Mesenteric fat pad (tissue), 1 donor: ENCODE results near the gene CCDC178. TPM values are rescaled to one million over a fixed set of nuclear protein-coding genes. Genes with fewer than 3 reads are reported as not detected.
"Not testable (repeated sequence)": the region's sequence is repeated elsewhere in the genome, so short reads cannot be mapped to it uniquely, and the experiment has no call there.

ENCODE experiments used
- DNase-seq: peaks from one replicate; pipeline ENCODE4 v3.0.0-alpha.2; 2020; ENCODE audit warnings: low spot score
- total RNA-seq: library from RNA; stranded (reverse); fragmentation: NEBNext Ultra II Directional; extraction: Animal tissue kit (Norgen Biotek cat#: 25700); gene quantifications from one replicate; pipeline ENCODE4 v1.2.1, GENCODE V29; 2021
- donor health status: DM: yes; HTN: yes; CAD: no.

CCDC178 gene
- total RNA-seq, 1 donor from 2014 or later = 3.7 TPM

DNA sequence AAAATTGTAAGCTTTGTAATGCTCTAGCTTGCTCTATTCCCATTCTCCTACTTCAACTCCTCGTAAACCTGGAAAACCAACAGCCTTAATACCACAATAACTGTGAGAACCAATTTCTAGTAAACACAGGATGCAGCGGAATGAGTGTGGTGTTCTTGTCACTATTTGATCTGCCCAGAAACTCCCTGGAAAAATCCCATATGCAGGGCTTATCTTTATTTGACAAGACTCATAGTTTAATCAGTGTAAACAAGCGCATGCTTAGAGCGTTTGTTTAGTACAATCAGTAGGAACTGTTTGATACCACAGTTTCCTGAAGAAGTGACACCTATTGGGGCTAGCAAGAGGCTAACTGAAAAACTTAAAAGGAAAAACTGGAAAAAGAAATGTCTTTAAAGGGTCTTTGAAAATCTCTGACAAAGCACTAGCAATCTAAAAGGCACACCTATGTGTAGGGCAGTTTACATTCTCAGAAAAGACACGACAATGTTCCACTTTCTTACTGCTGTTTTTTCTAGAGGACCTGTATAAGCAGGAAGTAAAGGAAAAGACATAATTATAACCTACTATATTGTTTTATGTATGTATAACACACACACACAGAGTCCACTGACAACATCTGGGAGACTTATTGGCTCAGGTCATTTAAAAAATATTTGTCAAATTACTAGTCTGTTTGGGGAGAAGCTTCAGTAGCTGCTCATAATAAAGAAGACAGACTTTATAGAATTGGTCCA is 426.3 kb downstream of the CCDC178 start:
- DNase-seq = no peak

DNA sequence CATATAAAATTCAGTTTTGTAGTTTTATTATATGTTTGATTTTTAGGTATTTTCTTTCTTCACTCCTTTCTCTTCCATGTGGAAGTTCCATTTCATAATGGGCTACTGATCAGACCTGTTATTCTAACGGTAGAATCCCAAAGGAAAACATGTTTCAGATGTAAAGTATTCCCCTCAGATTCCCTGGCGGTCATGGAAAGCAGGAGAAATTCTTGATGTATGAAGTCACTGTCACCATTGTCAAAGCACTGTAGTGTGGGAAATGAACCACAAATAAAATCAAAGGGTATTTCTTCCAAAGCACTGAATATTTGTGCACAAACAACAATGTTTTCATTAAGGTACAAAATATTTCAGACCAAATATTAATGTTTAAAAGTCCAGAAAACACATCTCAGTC is 430.4 kb downstream of the CCDC178 start:
- DNase-seq = no peak

DNA sequence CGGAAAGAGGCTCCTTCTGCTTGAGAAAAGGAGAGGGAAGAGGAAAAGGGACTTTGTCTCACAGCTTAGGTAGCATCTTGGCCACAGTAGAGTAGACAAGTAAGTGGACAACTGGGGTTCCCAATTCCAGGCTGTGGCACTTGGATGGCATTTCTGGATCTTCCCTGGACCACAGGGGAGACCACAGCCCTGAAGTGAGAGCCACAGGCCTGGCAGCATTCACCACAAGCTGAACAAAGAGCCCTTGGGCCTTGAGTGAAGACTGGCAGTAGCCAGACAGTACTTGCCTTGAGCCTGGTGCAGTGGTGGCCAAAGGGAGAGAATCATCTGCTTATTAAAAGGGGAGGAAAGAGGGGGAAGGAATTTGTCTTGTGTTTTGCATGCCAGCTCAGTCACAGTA is 441.6 kb downstream of the CCDC178 start:
- DNase-seq = no peak

DNA sequence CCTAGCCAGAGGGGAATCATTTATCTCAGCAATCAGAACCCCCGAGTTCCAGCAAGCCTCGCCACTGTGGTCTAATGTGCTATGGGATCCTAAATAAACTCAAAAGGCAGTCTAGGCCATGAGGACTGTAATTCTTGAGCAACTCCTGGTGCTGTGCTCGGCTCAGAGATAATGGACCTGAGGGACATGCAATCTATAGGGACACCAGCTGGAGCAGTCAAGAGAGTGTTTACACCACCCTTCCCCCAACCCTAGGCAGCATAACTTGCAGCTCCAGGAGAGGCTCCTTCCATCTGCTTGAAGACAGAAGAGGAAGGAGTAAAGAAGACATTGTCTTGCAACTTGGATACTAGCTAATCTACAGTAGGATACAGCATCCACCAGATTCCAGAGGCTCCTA is 442.2 kb downstream of the CCDC178 start:
- DNase-seq = no peak

DNA sequence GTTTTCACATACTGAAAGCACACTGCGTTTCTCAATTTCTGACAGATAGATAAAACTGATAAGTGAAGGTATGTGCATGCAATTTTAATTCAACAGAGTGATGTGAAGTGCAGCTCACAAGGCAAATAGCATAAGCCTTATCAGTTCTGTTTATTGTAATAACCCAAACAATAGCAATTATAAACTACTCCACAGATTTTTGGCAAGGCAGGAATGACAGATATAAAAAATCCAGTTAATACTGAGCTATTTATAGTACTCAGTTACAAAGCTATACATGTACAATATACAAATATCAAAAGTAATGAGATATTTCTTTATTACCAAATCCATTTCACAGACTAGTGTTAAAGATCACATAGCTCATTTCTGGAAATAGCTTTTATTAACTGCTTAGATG is 456.8 kb downstream of the CCDC178 start:
- no peak for DNase-seq

DNA sequence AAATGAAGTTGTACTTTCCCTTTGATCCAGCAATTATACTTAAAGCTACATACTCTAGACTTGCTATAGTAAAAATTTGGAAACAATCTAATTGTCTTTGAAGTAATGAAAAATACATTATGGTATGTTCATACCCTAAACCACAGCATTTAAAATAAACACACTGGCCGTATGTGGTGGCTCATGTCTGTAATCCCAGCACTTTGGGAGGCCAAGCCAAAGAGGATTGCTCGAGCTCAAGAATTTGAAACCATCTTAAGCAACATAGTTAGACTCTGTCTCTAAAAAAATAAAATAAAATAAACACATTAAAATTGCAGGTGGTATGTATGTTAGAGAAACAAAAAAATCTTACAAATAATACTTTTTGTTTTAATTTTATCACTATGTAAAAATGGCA is 459.6 kb downstream of the CCDC178 start:
- no peak for DNase-seq

DNA sequence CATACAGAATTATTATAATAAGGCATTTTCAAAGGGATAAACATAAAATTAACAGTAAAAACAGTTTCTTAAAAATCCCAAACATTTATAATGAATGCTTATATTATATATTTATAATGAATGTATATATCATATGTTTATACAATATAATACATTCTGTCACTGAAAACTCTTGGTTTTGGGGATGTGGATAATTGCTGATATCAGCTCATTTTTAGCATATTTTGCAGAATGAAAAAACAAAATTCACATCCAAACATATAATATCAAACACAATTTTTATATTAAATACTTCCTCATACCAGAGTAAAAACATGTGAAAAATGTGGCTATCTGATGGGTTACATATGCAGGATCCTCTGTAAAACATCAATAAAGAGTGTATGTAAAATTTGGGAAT is 465.0 kb downstream of the CCDC178 start:
- no peak for DNase-seq

DNA sequence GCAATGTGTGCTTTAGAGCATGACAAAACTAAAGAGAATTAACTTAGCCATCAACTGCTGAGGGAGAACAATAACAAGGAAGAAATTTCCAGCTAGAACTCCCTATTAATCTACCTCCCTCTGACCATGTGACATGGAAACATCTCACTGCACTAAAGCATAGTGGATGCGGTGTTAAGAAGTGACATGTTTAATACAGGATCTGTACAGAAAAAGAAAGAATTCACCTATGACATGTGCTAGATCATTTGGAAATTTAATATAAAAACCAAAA is 465.4 kb downstream of the CCDC178 start:
- DNase-seq = no peak

DNA sequence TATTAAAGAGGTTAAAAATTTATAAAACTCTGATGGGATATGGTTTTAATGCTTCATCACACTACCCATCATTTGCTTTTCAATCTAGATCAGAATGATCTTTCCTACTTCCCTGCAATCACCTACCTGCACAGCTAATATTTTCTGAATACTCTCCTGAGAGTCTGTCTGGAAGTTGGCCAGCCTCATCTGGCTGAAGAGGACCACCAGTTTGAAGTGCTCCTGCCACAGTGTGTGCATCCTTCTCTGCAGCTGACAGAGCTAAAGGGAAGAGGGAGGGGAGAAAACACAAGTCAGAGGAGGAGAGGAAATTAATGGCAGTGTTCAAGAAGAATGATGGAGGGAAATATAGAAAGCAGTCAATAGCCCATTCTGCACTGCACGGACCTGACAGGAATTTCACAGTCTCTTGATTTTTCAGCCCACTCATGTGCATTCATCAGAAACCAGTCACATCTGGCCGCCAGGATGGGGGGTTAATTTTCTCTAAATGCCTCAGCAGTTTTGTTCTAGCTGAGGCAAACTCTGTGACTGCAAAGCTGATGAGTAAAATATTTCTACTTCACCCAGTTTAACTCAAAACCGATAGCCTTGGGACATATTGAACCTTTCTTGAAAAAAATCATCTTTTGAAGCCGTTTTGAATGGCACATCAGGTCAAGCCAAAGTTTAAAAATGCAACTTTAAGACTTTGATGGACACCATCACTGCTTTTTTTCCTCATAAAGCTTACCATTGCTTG is 465.9 kb downstream of the CCDC178 start:
- no peak for DNase-seq

DNA sequence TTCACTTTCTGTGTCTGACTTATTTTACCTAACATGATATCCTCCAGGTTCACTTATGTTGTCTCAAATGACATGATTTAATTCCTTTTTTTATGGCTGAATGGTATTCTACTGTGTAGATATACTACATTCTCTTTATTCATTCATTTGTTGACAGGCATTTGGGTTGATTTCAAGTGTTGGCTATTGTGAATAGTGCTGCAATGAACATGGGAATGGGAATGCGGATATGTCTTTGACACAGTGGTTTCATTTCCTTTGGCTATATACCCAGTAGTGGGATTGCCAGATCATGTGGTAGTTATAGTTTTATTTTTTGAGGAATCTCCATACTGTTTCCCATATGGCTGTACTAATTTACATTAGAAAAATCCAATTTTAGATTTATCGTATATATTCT is 472.3 kb downstream of the CCDC178 start:
- DNase-seq = no peak

DNA sequence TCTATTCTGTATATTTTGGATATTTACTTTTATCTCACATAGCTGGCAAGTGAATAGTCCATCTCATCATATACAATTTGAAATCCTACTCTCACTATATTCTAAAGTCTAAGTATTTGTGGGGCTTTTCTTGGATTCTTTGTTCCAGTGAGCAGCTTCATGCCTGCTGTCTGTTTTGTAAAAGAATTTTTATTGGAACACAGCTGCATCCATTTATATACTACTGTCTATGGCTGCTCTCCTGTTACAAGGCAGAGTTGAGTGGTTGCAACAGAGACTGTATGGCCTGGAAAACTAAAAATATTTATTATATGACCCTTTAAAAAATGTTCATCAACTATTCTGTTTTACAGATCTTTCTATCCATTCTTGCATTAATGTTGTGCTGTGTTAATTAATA is 474.4 kb downstream of the CCDC178 start:
- no peak for DNase-seq

DNA sequence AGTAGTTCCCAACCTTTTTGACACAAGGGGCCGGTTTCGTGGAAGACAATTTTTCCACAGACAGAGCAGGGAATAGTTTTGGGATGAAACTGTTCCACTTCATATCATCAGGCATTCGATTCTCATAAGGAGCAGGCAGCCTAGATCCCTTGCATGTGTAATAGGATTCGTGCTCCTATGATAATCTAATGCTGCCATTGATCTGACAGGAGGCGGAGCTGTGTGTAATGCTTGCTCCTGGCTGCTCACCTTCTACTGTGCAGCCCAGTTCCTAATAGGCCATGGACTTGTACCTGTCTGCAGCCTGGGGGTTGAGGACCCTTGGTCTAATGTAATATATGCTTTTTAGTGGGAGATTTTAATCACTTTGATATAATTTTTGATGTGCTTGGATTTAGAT is 479.0 kb downstream of the CCDC178 start:
- DNase-seq = no peak

DNA sequence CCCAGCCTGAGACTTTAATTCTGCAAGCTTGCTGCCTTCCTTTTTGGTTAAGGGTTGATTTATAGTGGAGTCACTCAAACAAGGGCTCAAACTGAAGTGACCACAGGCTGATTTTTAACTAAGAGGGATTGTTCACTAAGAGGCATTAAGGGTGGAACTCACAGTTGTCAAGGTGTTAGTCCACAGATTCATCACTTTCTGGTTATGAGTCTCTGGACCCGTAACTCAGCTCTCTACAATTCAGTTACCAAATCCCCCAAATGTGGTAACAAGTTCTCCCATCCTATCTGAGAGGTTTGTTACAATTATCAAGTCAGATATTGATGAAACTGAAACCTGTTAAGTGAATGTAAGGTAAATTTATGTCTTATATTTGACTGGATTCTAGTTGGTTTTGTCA is 481.8 kb downstream of the CCDC178 start:
- DNase-seq = no peak

DNA sequence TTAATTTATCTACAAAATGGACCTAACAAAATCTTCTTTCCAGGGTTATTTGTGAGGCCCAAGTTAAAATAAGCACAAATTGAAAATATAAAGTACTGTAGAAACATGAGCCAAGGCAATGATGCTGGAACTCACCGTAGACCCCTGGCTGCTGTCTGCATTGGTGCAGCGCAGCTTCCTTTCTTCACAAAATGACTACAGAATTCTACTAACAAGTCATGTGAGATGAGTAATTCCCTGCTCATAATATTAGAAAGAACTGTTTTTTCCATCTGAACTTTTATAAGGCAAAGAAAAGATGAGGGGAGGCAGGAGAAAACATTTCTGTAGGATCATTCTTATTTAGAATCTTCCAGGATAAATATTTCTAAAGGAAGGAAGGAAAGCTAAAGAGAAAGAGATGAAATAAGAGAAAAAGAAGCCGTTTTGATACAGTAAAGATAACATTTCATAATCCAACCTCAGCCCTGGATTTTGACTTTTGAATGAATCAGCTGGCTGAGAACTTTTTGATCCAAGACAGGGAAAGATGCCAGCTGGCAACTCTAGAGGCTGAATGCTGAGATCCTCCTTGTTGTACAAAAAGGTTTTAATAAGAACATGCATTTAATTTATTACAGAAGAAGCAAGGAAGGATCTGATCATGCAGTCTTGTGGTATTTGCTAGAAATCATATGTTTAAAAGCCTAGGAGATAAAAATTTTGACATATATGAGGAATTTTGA is 483.8 kb downstream of the CCDC178 start:
- DNase-seq = no peak

DNA sequence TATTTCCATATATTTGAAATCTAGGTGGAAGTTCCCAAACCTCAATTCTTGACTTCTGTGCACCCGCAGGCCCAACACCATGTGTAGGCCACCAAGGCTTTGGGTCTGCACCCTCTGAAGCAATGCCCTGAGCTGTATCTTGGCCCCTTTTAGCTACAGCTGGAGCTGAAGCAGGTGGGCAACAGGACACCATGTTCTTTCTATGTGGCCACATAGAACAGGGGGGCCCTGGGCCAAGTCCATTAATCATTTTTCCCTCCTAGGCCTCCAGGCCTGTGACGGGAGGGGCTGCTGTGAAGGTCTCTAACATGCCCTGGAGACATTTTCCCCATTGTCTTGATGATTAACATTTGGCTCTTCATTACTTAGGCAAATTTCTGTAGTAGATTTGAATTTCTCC is 488.2 kb downstream of the CCDC178 start:
- not testable (repeated sequence) for DNase-seq

DNA sequence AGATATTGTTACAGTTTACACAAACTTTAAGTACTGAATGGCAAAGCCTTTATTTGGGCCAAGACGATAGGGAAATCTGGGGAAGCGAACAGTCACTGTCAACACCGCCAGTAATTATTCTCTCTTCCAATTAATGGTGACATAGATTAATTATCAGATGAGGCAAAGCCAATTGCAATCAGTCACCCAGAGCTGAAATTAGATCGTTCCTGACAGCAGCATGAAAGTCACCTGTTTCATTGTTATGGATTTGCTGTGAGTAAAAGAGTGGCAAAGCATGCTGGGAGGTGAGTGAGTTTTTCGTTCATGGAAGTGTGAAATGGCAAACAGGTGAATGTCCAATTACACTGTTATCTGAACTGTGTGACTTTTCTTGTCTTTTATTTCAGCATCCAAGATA is 502.9 kb downstream of the CCDC178 start:
- no peak for DNase-seq

DNA sequence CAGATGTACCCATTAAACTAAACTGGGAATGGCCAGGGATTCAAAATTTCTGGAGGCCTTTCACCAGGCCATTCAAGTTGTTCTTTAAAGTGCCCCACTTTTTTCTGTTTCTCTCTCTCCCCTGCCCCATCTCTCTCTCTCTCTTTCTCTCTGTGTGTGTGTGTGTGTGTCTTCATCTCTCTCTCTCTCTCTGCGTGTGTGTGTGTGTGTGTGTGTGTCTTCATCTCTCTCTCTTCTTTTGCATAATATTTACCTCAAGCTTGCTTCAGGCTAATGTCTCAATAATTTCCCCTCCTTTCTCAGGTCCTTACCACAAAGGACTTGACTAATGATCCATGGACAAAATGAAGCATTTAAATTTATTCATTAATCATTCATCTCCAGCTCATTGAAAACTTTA is 503.5 kb downstream of the CCDC178 start:
- DNase-seq = no peak

DNA sequence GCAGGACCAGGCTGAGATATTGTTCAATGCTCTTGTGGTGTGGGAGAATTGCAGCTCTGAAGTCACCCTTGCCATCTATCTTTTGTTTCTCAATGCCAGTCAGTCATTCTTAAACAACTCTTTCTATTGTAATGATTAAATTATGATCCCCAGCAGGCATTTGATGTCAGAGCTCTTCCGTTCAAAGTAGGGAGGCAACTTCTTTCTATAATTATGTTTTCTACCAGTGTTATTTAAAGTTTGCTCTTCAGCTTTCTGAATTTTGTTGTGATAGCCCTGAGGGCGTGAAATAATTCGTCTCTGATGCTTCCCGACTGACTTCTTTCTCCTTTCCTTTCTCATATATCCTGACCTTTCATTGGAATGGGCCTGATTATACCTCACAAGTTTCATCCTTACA is 506.3 kb downstream of the CCDC178 start:
- no peak for DNase-seq

DNA sequence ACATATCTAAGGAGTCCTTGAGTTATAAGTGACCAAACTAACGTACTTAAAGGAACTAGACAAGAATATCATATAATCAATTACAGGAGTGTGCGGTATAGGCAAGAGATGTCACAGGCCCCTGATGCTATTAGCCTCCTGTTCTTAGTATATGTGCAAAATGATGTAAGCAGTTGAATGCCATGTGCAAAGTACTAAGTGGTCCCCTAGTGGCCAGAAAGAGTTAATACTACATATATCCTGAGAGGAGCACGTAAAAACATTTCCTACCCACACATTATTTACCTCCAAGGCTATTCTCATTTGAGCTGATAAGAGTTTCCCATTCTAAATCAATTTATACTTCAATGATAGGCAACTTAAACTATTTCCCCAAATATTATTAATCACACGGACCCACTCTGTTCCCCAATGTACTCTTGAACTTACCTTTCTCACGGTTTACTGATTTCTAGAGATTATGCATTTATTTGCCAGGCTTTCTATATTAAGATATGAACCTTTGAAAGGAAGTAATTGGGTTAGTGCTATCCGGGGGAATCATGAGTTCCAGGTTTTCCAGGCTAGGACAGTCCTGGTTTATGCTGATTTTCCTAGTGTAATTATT is 509.7 kb downstream of the CCDC178 start:
- no peak for DNase-seq

DNA sequence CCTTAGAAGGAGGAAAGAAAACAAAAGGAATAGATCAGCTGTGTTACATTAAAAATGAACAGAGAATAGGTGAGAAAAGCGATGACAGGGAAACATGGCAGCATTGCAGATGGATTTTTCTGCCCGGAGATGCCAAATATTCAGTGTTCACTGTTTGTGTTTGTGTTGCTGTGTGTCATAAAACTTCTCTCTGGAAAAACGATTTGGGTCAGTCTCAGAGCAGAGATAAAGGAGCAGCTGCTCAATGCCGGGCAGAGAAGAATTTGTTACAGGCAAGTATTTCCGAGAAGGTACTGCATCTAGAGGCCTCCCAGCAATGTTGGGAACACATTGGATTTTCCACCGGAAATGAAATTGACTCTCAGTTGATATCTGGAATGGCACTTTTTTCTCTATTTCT is 511.3 kb downstream of the CCDC178 start:
- DNase-seq = no peak

DNA sequence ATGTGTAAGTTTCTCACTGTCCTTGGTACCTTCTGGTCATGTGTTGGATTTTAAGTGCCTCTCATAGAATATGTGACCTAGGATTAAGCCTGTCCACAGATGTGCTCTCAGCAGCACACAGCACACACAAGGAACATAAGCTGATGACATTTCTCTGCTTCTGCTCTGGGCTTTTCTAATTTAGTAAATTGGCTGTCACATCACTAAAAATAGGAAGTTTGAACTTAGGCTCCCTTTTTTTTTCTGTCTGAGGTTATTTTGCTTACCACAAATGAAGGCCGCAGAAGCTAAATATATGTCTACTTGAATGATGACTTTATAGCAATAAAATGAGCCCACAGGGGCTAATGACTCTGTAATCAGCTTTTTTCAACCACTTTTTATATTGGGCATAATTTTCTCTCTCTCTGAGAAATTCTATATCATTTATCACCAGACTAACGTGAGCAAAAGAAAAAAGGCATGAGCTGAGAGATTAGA is 517.5 kb downstream of the CCDC178 start:
- no peak for DNase-seq
